ENCODE data around the gene CACNA1C.

DNA sequence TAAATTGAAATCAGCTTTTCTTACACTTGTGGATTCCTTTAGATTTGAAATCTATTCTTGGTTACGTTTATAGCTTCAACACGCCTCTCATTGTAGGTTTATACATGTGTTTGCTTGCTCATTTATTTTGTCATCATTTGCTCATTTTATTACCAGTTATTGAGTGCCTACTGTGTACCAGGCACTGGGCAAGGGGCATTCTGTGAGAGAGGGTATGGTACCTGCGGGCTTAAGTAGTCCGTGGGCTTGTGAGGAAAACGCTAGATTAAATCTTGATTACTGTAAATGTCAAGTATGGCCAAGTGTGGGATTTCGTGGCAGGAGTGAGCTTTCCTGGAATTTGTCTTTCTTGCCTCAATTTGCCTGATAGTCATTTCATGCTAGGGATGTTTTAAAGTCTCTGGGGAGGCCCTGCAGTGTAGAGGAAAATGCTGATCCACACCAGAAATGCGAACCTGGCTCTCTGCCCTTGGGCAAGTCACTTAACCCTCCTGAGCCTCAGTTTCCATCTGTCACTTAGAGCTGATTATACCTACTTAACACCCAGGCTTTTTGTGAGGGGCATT is 92.7 kb downstream of the CACNA1C start:
- TF ChIP-seq, protein P1, sequence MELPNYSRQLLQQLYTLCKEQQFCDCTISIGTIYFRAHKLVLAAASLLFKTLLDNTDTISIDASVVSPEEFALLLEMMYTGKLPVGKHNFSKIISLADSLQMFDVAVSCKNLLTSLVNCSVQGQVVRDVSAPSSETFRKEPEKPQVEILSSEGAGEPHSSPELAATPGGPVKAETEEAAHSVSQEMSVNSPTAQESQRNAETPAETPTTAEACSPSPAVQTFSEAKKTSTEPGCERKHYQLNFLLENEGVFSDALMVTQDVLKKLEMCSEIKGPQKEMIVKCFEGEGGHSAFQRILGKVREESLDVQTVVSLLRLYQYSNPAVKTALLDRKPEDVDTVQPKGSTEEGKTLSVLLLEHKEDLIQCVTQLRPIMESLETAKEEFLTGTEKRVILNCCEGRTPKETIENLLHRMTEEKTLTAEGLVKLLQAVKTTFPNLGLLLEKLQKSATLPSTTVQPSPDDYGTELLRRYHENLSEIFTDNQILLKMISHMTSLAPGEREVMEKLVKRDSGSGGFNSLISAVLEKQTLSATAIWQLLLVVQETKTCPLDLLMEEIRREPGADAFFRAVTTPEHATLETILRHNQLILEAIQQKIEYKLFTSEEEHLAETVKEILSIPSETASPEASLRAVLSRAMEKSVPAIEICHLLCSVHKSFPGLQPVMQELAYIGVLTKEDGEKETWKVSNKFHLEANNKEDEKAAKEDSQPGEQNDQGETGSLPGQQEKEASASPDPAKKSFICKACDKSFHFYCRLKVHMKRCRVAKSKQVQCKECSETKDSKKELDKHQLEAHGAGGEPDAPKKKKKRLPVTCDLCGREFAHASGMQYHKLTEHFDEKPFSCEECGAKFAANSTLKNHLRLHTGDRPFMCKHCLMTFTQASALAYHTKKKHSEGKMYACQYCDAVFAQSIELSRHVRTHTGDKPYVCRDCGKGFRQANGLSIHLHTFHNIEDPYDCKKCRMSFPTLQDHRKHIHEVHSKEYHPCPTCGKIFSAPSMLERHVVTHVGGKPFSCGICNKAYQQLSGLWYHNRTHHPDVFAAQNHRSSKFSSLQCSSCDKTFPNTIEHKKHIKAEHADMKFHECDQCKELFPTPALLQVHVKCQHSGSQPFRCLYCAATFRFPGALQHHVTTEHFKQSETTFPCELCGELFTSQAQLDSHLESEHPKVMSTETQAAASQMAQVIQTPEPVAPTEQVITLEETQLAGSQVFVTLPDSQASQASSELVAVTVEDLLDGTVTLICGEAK (IDR thresholded peaks at IDR 0.05; ENCODE audit: borderline replicate concordance): no peak
- no peak for TF ChIP-seq JUND (IDR thresholded peaks at IDR 0.05; ENCODE audit: low read depth, low read length)
- no peak for TF ChIP-seq CBFB (IDR thresholded peaks at IDR 0.05; ENCODE audit: low read depth)
- TF ChIP-seq, protein P2, sequence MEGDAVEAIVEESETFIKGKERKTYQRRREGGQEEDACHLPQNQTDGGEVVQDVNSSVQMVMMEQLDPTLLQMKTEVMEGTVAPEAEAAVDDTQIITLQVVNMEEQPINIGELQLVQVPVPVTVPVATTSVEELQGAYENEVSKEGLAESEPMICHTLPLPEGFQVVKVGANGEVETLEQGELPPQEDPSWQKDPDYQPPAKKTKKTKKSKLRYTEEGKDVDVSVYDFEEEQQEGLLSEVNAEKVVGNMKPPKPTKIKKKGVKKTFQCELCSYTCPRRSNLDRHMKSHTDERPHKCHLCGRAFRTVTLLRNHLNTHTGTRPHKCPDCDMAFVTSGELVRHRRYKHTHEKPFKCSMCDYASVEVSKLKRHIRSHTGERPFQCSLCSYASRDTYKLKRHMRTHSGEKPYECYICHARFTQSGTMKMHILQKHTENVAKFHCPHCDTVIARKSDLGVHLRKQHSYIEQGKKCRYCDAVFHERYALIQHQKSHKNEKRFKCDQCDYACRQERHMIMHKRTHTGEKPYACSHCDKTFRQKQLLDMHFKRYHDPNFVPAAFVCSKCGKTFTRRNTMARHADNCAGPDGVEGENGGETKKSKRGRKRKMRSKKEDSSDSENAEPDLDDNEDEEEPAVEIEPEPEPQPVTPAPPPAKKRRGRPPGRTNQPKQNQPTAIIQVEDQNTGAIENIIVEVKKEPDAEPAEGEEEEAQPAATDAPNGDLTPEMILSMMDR (IDR thresholded peaks at IDR 0.05 in 2 of 3, conservative IDR thresholded peaks at IDR 0.05 in 1 of 3; ENCODE audit: control insufficient read depth in 2 of 3, extremely low read depth in 1 of 3, insufficient read depth in 1 of 3, low read depth in 3 of 3, low read length in 3 of 3): no peak
- no peak for TF ChIP-seq POLR2A (IDR thresholded peaks at IDR 0.05; ENCODE audit: low read depth, low read length)
- no peak for TF ChIP-seq GABPA (IDR thresholded peaks at IDR 0.05; ENCODE audit: low read depth)
- no peak for TF ChIP-seq KDM1A (IDR thresholded peaks at IDR 0.05; ENCODE audit: borderline replicate concordance)
- no peak for TF ChIP-seq FOXM1 (IDR thresholded peaks at IDR 0.05; ENCODE audit: low read depth, low read length)

All from GM12878 (cell line).